Measurements from ENCODE around the gene SARDH. TPM values are rescaled to one million over a fixed set of nuclear protein-coding genes. Genes with fewer than 3 reads are reported as not detected.

SARDH gene
- polyA plus RNA-seq, 6 donors from 2014 or later, result 0.21 TPM; not detected in 5

DNA sequence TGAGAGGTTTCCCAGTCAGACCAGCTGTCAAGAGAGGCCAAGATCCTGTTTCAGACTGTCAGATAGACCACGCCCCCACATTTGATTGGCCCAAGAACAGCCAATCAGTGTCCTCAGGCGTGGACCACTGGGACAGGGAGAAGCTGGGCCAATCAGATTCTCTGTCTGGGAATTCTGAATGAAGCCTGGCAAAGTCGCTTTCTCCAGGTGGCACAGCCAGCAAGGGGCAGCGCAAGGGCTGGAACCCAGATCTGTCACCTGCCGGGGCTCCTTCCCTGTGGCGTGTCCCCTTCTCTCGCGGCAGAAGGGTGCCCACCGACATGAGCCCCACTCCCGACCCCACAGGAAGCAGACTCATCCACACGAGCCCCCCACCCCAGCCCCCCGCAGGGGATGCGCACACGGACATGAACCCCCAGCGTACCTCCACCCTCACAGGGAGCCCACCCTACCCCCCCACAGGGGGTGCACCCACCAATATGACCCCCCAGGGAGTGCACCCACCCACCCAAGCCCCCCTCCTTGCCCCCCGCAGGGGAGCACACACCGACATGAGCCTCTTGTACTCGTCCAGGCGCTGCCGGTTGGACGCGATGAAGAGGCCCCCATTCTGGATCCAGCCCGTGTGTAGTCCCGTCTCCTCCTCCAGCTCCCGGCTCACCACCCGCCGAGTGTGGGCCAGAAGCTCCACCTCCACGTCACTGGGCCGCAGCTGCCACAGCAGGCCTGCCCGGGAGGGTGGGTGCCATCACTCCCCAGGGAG, 6.1 kb downstream of the SARDH start:
- Mint-ChIP-seq H3K27ac (no peak overlapping the region), H3K9me3 (no peaks in the 10 kb centered on the region), H3K36me3 (no peaks in the 10 kb centered on the region), H3K27me3 (peaks cover 7 to 44% (median 14%) of the 10 kb centered on the region in 3 donors), H3K4me1 (peaks cover 16 to 31% (median 27%) of the 10 kb centered on the region in 3 donors), H3K4me3 (no peak overlapping the region)
- no peak for ATAC-seq (ENCODE audit: low read depth in 2 of 2)
- no peak for DNase-seq

GRCh38 chr9:133730994-133731715, 7.0 kb downstream of the SARDH start:
- Mint-ChIP-seq H3K27ac (no peak overlapping the region), H3K36me3 (no peaks in the 10 kb centered on the region), H3K4me1 (peaks cover 20 to 38% (median 24%) of the 10 kb centered on the region in 3 donors), H3K4me3 (no peak overlapping the region), H3K9me3 (no peaks in the 10 kb centered on the region), H3K27me3 (peaks cover 13 to 52% (median 23%) of the 10 kb centered on the region in 3 donors)
- ATAC-seq (ENCODE audit: low read depth in 2 of 2), result no peak
- DNase-seq, result no peak

GRCh38 chr9:133729617-133730281, 8.4 kb downstream of the SARDH start:
- Mint-ChIP-seq H3K4me3 (no peak overlapping the region), H3K27ac (no peak overlapping the region), H3K9me3 (no peaks in the 10 kb centered on the region), H3K27me3 (peaks cover 20 to 63% (median 23%) of the 10 kb centered on the region in 3 donors), H3K4me1 (peaks cover 10 to 25% (median 10%) of the 10 kb centered on the region in 3 donors), H3K36me3 (no peaks in the 10 kb centered on the region)
- ATAC-seq (ENCODE audit: low read depth in 2 of 2), result no peak
- DNase-seq, result no peak

- Mint-ChIP-seq H3K36me3 (no peaks in the 10 kb centered on the region), H3K4me1 (peaks cover 4 to 18% (median 5%) of the 10 kb centered on the region in 3 donors), H3K9me3 (no peaks in the 10 kb centered on the region), H3K27me3 (peaks cover 24 to 62% (median 27%) of the 10 kb centered on the region in 3 donors), H3K27ac (no peak overlapping the region), H3K4me3 (no peak overlapping the region)
- DNase-seq (no peak), ATAC-seq (ENCODE audit: low read depth in 2 of 2) (no peak)
Observed at GRCh38 chr9:133728856-133729616, 9.1 kb downstream of the SARDH start.

- no peaks in the 10 kb centered on the region for H3K36me3 Mint-ChIP-seq
- peaks cover 0 to 2% (median 0%) of the 10 kb centered on the region in 7 donors for H3K9me3 Mint-ChIP-seq
- no peak overlapping the region for H3K27ac Mint-ChIP-seq
- ATAC-seq (ENCODE audit: low read depth in 2 of 2) (no peak), DNase-seq (no peak)
- peaks cover 4 to 13% (median 5%) of the 10 kb centered on the region in 3 donors for H3K4me1 Mint-ChIP-seq
- H3K27me3 Mint-ChIP-seq, result peaks cover 31 to 63% (median 37%) of the 10 kb centered on the region in 3 donors
- H3K4me3 Mint-ChIP-seq, result no peak overlapping the region
Observed at GRCh38 chr9:133727876-133728441, 10.2 kb downstream of the SARDH start.

- no peak for DNase-seq
Observed at GRCh38 chr9:133727277-133727875, 10.8 kb downstream of the SARDH start.

DNA sequence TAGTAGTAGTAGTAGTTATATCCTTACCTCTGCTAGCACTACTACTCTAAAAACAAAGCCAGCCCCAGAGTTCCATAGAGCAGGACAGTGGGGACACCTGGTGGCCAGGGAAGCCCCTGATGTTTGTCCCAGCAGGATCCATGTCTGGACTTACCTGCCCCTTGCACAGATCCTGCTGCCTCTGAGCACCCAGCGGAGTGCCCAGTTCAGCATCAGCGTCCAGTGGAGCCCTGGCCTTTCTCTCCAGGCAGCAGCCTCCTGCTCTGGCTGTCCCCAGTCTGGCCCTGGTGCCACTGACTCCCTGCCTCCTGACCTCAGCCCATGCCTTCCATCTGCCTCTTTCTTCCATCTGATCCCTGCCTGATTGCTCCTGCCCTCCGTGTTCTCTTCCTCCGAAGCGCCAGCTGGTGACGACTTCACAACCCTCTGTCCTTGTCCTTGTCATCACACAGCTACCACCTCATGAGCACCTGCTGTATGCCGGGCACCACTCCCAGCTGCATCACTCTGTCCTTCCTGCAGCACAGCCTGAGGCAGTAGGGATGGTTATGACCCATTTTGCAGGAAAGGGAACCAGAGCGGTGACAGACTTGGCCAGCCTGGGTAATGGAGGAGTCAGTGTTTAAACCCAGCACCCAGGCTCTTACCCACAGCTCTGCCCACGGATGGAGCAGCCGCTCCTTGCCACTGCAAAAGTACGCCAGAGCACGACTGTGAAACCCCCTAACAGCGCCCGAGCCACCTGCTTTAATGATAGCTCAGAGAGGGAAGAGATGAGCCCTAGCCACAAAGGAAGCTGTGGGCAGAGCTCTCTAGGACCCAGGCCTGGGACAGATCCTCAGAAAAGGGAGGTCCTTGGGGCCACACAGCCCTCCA, 11.5 kb downstream of the SARDH start:
- Mint-ChIP-seq H3K4me3 (no peak overlapping the region), H3K36me3 (no peaks in the 10 kb centered on the region), H3K9me3 (peaks cover 0 to 2% (median 0%) of the 10 kb centered on the region in 7 donors), H3K27ac (peak overlapping the region in 1 of 6 donors; percentile 5), H3K4me1 (peaks cover 4 to 9% (median 5%) of the 10 kb centered on the region in 3 donors), H3K27me3 (peaks cover 31 to 58% (median 41%) of the 10 kb centered on the region in 3 donors)
- DNase-seq (no peak), ATAC-seq (ENCODE audit: low read depth in 2 of 2) (peak; percentile 60 to 73)

More at GRCh38 chr9:133727277-133727875, 10.8 kb downstream of the SARDH start:
- Mint-ChIP-seq H3K9me3 (peaks cover 0 to 2% (median 0%) of the 10 kb centered on the region in 7 donors), H3K27ac (no peak overlapping the region), H3K36me3 (no peaks in the 10 kb centered on the region), H3K27me3 (peaks cover 31 to 57% (median 37%) of the 10 kb centered on the region in 3 donors), H3K4me1 (peaks cover 4 to 10% (median 5%) of the 10 kb centered on the region in 3 donors), H3K4me3 (no peak overlapping the region)
- ATAC-seq (ENCODE audit: low read depth in 2 of 2), result peak in 1 of 2 donors; percentile 60

DNA sequence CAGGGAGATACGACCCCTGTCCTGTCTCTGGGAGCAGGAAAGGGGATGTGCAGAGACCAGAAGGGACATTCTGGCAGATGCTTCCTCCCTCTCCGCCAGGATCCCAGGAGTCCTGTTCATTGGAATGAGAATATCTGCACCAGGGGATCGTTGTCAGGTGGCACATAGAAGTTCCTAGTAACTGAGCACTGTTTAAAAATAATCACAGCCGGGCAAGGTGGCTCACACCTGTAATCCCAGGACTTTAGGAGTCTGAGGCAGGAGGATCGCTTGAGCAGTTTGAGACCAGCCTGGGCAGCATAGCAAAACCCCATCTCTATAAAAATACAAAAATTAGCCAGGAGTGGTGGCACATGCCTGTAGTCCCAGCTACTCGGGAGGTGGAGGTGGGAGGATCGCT, 12.3 kb downstream of the SARDH start:
- Mint-ChIP-seq H3K9me3 (peaks cover 0 to 4% (median 0%) of the 10 kb centered on the region in 7 donors), H3K27me3 (peaks cover 34 to 65% (median 48%) of the 10 kb centered on the region in 3 donors), H3K27ac (no peak overlapping the region), H3K4me3 (no peak overlapping the region), H3K36me3 (peaks cover 2% of the 10 kb centered on the region in 2 donors), H3K4me1 (peaks cover 4 to 9% (median 5%) of the 10 kb centered on the region in 3 donors)
- DNase-seq, result no peak
- ATAC-seq (ENCODE audit: low read depth in 2 of 2), result no peak

GRCh38 chr9:133718563-133719315, 19.4 kb downstream of the SARDH start:
- peaks cover 22 to 69% (median 65%) of the 10 kb centered on the region in 3 donors for H3K27me3 Mint-ChIP-seq
- H3K9me3 Mint-ChIP-seq, result peaks cover 0 to 12% (median 4%) of the 10 kb centered on the region in 7 donors
- H3K4me3 Mint-ChIP-seq, result no peak overlapping the region
- DNase-seq, result no peak
- ATAC-seq (ENCODE audit: low read depth in 2 of 2), result no peak
- peaks cover 0 to 4% (median 4%) of the 10 kb centered on the region in 3 donors for H3K4me1 Mint-ChIP-seq
- no peak overlapping the region for H3K27ac Mint-ChIP-seq
- peaks cover 5 to 17% of the 10 kb centered on the region in 2 donors for H3K36me3 Mint-ChIP-seq

- Mint-ChIP-seq H3K4me3 (no peak overlapping the region), H3K27me3 (peaks cover 20 to 76% (median 65%) of the 10 kb centered on the region in 3 donors), H3K9me3 (peaks cover 0 to 12% (median 4%) of the 10 kb centered on the region in 7 donors), H3K27ac (no peak overlapping the region), H3K36me3 (peaks cover 5 to 17% of the 10 kb centered on the region in 2 donors), H3K4me1 (peaks cover 0 to 10% (median 4%) of the 10 kb centered on the region in 3 donors)
- ATAC-seq (ENCODE audit: low read depth in 2 of 2) (no peak), DNase-seq (no peak)
Observed at GRCh38 chr9:133717113-133718031, 20.8 kb downstream of the SARDH start.
